Measurements from ENCODE around the gene ZNF275. TPM values are rescaled to one million over a fixed set of nuclear protein-coding genes. Genes with fewer than 3 reads are reported as not detected.

Gene ZNF275
- total RNA-seq, 4 donors from 2014 or later: 4.6 to 7.6 (median 5.0) TPM

DNA sequence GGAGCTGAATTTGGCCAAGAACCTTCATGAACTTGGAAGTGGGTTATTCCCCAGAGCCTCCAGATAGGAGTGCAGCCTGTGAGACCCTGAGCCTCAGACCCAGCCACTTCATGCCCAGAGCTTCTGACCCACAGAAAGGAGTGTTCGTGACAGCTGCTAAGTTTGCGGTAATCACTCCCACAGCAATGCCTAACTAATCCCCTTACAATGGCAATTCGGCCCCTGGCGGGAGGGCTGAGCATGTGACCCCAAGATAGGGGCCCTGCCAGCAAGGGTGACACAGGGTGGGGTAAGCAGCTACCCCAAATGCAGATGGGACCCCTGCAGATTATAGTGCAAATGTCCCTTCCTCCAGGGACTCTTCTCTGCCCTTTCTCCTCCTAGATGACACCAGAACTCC lies 44.7 kb downstream of the ZNF275 start:
- TF ChIP-seq, protein P1, sequence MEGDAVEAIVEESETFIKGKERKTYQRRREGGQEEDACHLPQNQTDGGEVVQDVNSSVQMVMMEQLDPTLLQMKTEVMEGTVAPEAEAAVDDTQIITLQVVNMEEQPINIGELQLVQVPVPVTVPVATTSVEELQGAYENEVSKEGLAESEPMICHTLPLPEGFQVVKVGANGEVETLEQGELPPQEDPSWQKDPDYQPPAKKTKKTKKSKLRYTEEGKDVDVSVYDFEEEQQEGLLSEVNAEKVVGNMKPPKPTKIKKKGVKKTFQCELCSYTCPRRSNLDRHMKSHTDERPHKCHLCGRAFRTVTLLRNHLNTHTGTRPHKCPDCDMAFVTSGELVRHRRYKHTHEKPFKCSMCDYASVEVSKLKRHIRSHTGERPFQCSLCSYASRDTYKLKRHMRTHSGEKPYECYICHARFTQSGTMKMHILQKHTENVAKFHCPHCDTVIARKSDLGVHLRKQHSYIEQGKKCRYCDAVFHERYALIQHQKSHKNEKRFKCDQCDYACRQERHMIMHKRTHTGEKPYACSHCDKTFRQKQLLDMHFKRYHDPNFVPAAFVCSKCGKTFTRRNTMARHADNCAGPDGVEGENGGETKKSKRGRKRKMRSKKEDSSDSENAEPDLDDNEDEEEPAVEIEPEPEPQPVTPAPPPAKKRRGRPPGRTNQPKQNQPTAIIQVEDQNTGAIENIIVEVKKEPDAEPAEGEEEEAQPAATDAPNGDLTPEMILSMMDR (IDR thresholded peaks at IDR 0.05 in 4 of 5, conservative IDR thresholded peaks at IDR 0.05 in 1 of 5): no peak
- no peak for TF ChIP-seq POLR2A (IDR thresholded peaks at IDR 0.05)
- ATAC-seq: no peak
- Histone ChIP-seq H3K9me3 (no peaks in the 10 kb centered on the region), H3K36me3 (no peaks in the 10 kb centered on the region), H3K4me1 (no peaks in the 10 kb centered on the region), H3K27me3 (no peaks in the 10 kb centered on the region), H3K4me3 (no peak overlapping the region), H3K27ac (no peak overlapping the region)
- intact Hi-C loops (cut with DNase I; ENCODE audit: low total_unique reads) (no loop called here), in situ Hi-C loops (cut with MboI; ENCODE audit: low sequenced_read_pairs in 4 of 4) (no loop called here)
- no peak for DNase-seq

DNA sequence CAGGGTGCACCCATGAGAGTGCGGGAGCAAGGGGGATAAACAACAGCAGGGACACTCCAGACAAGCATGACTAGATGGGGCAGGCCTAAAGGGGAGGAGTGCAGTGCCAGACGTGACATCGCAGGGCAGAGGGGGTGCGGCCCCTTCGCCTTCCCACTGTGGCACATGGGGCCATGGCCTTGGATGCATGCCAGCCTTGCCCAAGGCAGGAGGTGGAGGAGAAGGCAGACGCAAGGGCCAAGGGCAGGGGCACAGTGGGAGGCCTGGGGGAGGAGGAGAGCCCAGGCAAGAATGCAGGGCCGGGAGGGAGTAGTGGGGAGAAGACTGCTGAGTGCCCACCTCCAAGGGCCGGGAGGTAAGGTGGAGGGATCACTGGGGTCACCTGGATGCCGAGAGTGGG lies 45.6 kb downstream of the ZNF275 start:
- ATAC-seq (no peak), DNase-seq (no peak)
- TF ChIP-seq POLR2A (IDR thresholded peaks at IDR 0.05): no peak
- TF ChIP-seq, protein P1 (IDR thresholded peaks at IDR 0.05 in 4 of 5, conservative IDR thresholded peaks at IDR 0.05 in 1 of 5): no peak
- Histone ChIP-seq H3K9me3 (no peaks in the 10 kb centered on the region), H3K27ac (no peak overlapping the region), H3K4me3 (no peak overlapping the region), H3K4me1 (no peaks in the 10 kb centered on the region), H3K27me3 (no peaks in the 10 kb centered on the region), H3K36me3 (no peaks in the 10 kb centered on the region)
- intact Hi-C loops (cut with DNase I; ENCODE audit: low total_unique reads) (no loop called here), in situ Hi-C loops (cut with MboI; ENCODE audit: low sequenced_read_pairs in 4 of 4) (no loop called here)

DNA sequence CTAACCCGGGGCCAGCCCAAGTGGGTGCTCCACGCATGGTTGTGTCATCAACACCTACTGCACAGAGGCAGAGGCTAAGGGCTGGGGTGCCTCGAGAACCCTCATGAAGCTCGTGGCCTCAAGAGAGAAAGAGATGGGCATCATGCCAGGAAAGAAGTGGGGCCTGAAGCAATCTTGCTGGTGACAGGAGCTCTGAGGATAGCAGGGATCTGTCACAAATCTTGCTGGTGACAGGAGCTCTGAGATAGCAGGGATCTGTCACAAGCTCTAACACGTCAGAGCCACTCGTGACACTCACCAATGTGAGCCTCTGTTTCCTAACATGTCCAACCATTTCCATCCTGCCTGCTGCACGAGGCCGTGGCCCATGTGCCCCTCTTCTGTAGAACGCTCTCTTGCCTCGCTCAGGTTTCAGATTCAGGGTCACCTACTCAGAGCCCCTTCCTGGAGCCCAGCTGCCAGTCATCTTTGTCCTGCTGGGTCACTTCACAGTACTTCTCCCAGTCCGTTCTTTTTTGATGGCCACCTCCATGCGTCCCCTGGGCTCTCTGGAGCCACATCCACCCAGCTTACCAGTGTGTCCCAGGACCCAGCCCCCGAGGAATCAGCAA lies 46.1 kb downstream of the ZNF275 start:
- Histone ChIP-seq H3K27ac (no peak overlapping the region), H3K4me3 (no peak overlapping the region), H3K4me1 (no peaks in the 10 kb centered on the region), H3K36me3 (no peaks in the 10 kb centered on the region), H3K27me3 (no peaks in the 10 kb centered on the region), H3K9me3 (no peaks in the 10 kb centered on the region)
- in situ Hi-C loops (cut with MboI; ENCODE audit: low sequenced_read_pairs in 4 of 4) (no loop called here), intact Hi-C loops (cut with DNase I; ENCODE audit: low total_unique reads) (no loop called here)
- TF ChIP-seq, protein P1 (IDR thresholded peaks at IDR 0.05 in 4 of 5, conservative IDR thresholded peaks at IDR 0.05 in 1 of 5): no peak
- TF ChIP-seq POLR2A (IDR thresholded peaks at IDR 0.05): no peak
- no peak for DNase-seq
- ATAC-seq: no peak

DNA sequence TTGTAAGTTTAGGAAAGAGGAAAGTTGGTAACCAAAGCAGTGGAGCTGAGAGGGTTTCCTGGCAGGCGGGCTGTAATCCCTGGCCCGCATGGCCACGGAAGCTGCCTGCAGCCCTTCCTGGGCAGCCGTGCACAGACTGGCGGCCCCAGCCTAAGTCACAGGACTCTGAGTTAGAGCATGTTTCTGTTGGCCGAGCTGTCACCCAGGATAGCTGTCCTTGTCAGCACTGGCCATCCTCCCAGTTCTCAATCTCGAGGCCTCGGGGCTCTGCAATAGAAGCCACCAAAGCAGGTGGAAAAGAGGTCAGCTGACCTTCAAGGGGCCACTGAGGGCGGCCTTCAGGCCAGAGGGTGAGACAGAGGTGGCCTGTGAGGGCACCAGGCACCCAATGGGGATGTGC lies 46.7 kb downstream of the ZNF275 start:
- Histone ChIP-seq H3K36me3 (no peaks in the 10 kb centered on the region), H3K27ac (no peak overlapping the region), H3K9me3 (no peaks in the 10 kb centered on the region), H3K27me3 (no peaks in the 10 kb centered on the region), H3K4me3 (no peak overlapping the region), H3K4me1 (no peaks in the 10 kb centered on the region)
- intact Hi-C loops (cut with DNase I; ENCODE audit: low total_unique reads): no loop called here
- DNase-seq (no peak), ATAC-seq (no peak)
- TF ChIP-seq, protein P1 (IDR thresholded peaks at IDR 0.05 in 4 of 5, conservative IDR thresholded peaks at IDR 0.05 in 1 of 5): no peak
- no peak for TF ChIP-seq POLR2A (IDR thresholded peaks at IDR 0.05)
- in situ Hi-C loops (cut with MboI; ENCODE audit: low sequenced_read_pairs in 4 of 4): no loop called here
